Ramos (cell line): ENCODE measurements around the gene ETS1.

Source experiments
- in situ Hi-C: fragments of 300-500 bp; cut with MboI; formaldehyde crosslinking; loops from one replicate; pipeline ENCODE4 v1.14.3; 2022; ENCODE audit warnings: low sequenced_read_pairs; ENCODE audit not compliant: unreplicated experiment

Gene ETS1

DNA sequence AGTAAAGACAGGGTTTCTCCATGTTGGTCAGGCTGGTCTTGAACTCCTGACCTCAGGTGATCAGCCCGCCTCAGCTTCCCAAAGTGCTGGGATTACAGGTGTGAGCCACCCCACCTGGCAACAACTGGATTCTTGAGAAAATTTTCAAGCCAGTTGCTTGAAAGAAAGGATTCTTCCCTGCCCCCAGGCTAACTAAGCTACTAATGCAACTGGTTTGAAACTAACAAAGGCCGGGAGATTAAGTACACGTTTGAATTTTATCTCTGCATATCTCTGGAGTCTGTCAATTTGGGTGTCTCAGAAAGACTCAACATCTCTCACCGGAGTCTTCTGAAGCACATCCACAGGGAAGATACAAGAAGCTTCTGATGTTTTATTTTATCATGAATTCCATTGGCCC is 10.7 kb upstream of the ETS1 start:
- in situ Hi-C loops, result no loop called here

DNA sequence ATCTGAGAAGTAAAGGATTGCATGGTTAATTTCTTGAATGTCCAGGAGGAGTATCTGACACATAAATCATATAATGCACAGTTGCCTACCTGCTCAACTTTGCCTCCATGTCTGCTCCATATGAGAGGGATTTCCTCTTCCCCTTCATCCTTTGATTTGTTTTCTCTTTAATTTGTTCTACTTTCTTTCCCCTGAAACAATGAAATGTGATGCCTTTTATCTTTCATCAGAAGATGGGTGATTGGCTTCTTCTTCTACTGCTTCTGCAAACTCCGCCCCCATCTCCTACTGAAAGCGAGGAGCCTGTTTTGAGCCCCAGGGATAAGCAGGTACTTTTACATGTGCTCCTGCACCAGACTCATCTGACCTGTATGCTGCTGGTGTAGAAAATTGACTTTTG is 9.9 kb upstream of the ETS1 start:
- in situ Hi-C loops, result no loop called here

- in situ Hi-C loops, result no loop called here
These were observed 8.9 kb upstream of the ETS1 start for GRCh38 chr11:128596250-128596649.

GRCh38 chr11:128595775-128596174 is 8.4 kb upstream of the ETS1 start:
- in situ Hi-C loops, result no loop called here

- in situ Hi-C loops, result no loop called here
These were observed 7.9 kb upstream of the ETS1 start for GRCh38 chr11:128595221-128595620.

DNA sequence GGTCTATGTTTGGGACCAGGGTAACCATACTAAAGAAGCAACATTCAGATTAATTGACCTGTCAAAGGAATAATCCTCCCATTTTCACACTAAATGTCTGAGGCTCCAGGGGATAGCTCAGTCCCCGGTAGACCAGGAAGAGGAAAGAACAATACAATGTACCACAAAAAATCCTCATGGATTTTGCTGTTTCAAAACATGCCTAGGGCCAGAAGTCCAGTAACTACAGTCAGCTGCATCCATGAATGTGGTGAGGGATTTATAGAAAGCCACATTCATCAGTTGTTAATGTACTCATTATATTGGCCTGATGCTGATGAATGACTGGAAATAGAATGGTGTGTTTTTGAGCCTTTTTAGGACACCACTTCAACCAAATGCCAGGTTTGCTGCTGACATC is 6.9 kb upstream of the ETS1 start:
- in situ Hi-C loops, result no loop called here

DNA sequence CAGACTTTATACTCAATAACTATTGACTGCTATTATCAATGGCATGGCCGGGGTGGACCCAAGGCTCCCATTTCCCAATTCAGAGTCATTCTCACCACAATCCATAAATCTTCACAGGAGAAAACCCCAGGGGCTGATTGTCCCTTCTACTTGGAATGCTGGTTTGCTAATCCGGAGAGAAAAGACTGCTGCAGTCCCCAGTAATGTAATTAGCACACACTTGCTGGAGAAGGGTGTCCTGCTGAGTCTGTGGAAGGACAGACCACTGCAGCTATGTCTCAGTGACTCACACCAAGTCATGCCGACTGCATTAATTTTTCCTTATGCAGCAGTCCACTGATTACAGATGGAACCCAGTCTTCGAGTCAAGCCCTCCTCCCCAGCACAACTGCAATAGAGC is 5.9 kb upstream of the ETS1 start:
- in situ Hi-C loops, result no loop called here

DNA sequence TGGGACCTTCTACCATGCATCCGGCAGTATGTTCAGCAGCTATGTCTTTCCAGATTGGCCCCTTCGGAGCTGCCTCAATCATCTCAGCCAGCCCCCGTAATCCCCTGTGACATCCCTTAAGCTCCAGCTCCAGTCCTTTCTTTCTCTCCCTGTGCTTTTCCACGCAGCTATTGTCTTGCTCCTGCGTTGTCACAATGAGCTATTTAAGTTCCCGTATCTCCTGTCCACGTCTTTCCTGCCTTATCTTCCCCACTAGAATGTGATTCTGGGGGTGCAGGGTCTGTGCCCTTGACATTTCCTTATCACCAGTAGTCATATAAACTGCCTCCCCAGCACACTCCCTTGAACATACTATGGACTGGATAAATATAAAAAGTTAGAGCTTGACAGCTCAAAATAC is 5.1 kb upstream of the ETS1 start:
- in situ Hi-C loops, result no loop called here

DNA sequence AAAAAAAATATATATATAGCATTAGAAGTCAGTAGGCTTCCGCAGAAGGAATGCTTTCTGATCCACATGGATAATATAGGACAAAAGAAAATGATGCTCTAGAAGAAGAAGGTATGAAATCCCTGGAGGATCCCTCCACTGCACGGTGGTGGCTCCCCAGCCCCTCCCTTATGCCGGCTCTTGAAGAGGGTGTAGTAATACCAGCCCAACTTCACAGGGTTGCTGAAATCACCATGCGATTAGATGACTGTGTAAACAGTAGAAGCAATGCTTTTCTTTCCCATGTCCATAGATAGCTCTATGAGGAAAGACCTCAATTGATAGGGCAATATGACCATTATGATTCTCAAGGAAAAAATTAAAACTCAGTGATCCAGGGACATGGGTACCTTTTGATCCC is 3.2 kb upstream of the ETS1 start:
- in situ Hi-C loops, result no loop called here

- in situ Hi-C loops, result no loop called here
These were observed 2.6 kb upstream of the ETS1 start for GRCh38 chr11:128589998-128590397.

- in situ Hi-C loops, result no loop called here
These were observed 735 bp upstream of the ETS1 start for GRCh38 chr11:128588093-128588492.

DNA sequence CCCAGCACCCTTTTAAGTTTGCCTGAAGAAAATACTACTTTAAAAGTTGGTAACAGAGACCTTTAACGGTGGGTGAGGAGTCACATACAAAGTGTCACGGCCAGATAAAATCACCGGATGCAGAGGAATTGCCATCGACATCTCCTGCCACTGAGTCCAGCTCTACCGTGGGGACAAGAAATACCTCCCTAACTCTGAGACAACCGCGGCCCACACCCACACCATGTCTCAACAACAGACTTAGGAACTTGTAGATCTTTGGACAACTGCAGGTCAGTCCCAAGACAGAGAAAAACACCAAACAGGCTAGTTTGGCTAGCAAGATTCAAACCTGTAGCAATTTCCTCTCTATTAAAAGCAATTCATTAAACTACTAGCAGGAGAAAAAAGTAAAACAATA is 669 bp downstream of the ETS1 start:
- in situ Hi-C loops, result no loop called here

DNA sequence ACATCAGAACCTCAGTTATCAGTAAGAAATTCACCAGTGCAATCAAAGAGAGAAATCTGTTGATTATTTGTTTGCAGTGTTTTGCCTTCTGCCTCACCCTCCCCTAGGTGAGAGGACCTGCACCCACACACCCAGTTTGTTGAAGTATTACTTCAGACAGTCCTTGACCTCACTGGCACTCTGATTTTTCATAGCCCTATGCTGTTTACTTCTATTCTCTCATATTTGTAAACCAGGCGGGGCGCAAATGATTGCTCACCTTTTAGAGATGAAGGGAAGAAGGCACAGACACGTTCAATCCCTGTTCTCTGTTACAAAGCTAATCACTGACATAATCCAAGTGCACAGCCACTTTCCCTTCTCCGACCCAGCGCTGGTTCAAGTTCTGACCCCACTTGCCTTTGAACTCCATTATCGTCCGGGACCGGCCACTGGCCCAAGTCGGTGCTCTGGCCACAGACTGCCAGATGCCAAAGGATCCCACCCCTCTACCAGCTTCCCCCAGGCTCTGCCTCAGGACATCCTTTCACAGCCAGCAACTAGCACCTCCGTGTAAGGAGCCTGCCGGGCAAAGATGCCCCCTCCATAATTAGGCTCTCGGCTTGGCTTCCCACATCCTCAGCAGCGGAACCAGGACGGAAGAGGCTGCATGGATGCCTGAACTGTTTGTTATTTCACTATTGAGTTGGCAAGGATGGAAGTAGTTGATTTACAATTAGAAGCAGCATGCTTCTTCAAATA is 1.7 kb downstream of the ETS1 start:
- in situ Hi-C loops, result no loop called here

- in situ Hi-C loops, result no loop called here
These were observed 3.1 kb downstream of the ETS1 start for GRCh38 chr11:128584253-128584652.

GRCh38 chr11:128582496-128583366 is 4.6 kb downstream of the ETS1 start:
- in situ Hi-C loops, result no loop called here

DNA sequence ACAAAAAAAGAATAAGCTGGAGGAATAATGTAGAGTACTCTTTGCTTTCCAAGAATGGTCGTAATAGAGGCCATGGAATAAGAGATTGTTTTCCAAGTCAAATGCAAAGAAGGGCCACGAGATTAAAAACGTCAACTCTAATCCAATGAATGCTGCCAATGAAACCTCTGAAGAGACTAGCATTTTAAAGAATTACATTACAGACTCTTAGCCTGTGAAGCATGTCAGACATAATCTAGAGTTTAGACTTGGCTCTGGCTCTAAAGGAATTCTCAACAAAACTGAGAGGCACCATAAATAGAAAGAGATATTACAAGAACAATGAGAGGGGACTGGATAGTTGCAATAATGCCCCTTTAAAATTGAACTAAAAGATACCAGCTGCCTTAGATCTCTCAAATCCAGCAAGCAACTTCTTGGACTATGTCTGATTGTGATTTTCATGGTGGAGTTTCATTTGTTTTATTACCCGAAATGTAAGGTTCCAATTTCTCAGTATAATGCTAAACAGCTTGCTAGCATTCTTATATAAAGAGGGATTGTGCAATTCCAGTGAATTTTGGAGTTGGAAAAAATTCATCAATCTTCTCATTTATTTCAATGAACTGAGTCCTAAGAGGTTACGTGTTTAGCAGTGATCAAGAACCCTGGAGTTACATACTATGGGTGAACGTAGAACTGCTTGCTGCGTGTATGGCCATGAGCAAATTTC is 5.6 kb downstream of the ETS1 start:
- in situ Hi-C loops, result no loop called here

DNA sequence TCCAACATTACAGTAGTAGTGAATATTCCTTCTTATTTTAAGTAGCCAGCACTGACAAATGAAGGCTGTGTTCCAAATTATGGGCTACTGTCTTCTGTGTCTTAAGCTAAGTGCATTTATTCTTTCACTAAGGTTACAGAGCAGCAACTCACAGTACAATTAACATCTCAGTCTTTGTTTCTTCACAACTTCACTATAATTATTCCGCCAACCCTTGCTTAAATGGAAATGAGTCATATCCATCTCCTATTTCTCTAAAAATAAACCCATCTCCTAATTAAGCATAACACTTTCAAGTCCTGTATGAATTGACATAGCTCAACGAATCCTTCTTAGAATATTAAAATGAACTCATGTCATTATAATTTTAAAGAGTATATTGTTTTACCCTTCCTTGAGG is 6.7 kb downstream of the ETS1 start:
- in situ Hi-C loops, result no loop called here

GRCh38 chr11:128579798-128580504 is 7.4 kb downstream of the ETS1 start:
- in situ Hi-C loops, result no loop called here

GRCh38 chr11:128576555-128576954 is 10.8 kb downstream of the ETS1 start:
- in situ Hi-C loops, result no loop called here

DNA sequence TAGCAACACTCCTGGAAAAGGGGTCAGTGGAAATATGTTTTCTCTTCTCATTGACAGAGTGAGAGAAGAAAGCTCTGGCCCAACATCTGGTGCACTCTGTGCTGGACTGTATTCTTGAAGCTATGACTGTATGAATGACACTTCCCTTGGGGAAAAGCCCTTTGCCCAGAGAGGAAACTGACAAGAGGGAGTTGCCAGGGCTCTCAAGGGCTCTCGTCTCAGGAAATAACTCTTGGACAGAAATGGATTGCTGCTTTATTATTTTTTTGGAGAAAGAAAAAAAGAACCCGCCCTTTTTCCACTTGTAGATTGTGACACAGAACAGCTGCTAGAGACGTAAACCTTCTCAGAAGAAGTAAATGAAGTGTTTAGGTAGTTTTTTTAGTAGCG is 11.4 kb downstream of the ETS1 start:
- in situ Hi-C loops, result no loop called here
